Spleen (tissue), 11 donors: ENCODE data around the gene MYO18B. TPM values are rescaled to one million over a fixed set of nuclear protein-coding genes. Genes with fewer than 3 reads are reported as not detected.

ENCODE experiments used
- DNase-seq: peaks from one replicate; pipeline ENCODE4 v3.0.0-alpha.2; 2020
- H3K27ac ChIP-seq, 8 donors: fragments of 200-600 bp; sonication (generic) in 7 of 8; 1 replicate in 4 of 8; 2 replicates in 4 of 8; pipeline versions ENCODE4 v1.5.0 to v1.8.0; 2016 to 2021; ENCODE audit warnings: inconsistent platforms in 4 of 8, mild to moderate bottlenecking in 4 of 8, moderate library complexity in 1 of 8
- H3K27me3 ChIP-seq, 7 donors: fragments of 200-600 bp; sonication (generic) in 6 of 7; replicated peaks in 1 of 7; 1 replicate in 4 of 7; 2 replicates in 3 of 7; pipeline versions ENCODE4 v1.5.0 to v1.8.0; 2016 to 2021; ENCODE audit warnings: inconsistent platforms in 3 of 7, mild to moderate bottlenecking in 1 of 7
- H3K36me3 ChIP-seq, 6 donors: fragments of 200-600 bp; sonication (generic) in 5 of 6; 1 replicate in 4 of 6; 2 replicates in 2 of 6; pipeline versions ENCODE4 v1.5.0 to v1.8.0; 2016 to 2021; ENCODE audit warnings: inconsistent platforms in 2 of 6
- H3K4me1 ChIP-seq, 6 donors: fragments of 200-600 bp; sonication (generic) in 5 of 6; 1 replicate in 3 of 6; 2 replicates in 3 of 6; pipeline versions ENCODE4 v1.5.0 to v1.8.0; 2016 to 2021; ENCODE audit warnings: inconsistent platforms in 3 of 6
- H3K4me3 ChIP-seq, 8 donors: fragments of 200-600 bp; sonication (generic) in 7 of 8; 1 replicate in 4 of 8; 2 replicates in 4 of 8; pipeline versions ENCODE4 v1.5.0 to v1.8.0; 2016 to 2021; ENCODE audit warnings: inconsistent platforms in 4 of 8, mild to moderate bottlenecking in 4 of 8, moderate library complexity in 2 of 8
- H3K9me3 ChIP-seq, 8 donors: fragments of 200-600 bp; sonication (generic) in 7 of 8; 1 replicate in 4 of 8; 2 replicates in 4 of 8; pipeline versions ENCODE4 v1.5.0 to v1.8.0; 2016 to 2021; ENCODE audit warnings: inconsistent platforms in 4 of 8
- POLR2A ChIP-seq, 3 donors: fragments of 450-650 bp; IDR thresholded peaks; one replicate each; pipeline ENCODE4 v1.5.1; 2017; ENCODE audit warnings: antibody characterized with exemption in 3 of 3, mild to moderate bottlenecking in 1 of 3
- POLR2AphosphoS5 ChIP-seq, 3 donors: sonication (generic); formaldehyde crosslinking; IDR thresholded peaks; one replicate each; pipeline ENCODE4 v1.5.1; 2017; ENCODE audit warnings: antibody characterized with exemption in 3 of 3
- WGBS, 5 donors: extraction: QIAGEN DNeasy Blood & Tissue Kit in 3 of 5; methylation state at CpG; one replicate each; pipeline versions ENCODE4 v1.1.5 to v1.1.7; 2013 to 2018; 5-methylcytosine and 5-hydroxymethylcytosine counted together
- intact Hi-C: fragments of 100-400 bp; cut with DNase I; formaldehyde crosslinking; loops from one replicate; pipeline ENCODE4 v1.15.0; 2023; ENCODE audit warnings: low total_unique reads
- polyA plus RNA-seq, 3 donors: library from polyadenylated mRNA; stranded (reverse); fragments of 200-250 nt; gene quantifications; one replicate each; pipeline ENCODE4 v1.2.1, GENCODE V29; 2013
- total RNA-seq, 7 donors: library from RNA; depleted of rRNA in 3 of 7; stranded (reverse); fragments of >200 nt in 3 of 7; fragmentation: NEBNext Ultra II Directional in 4 of 7; extraction: Animal tissue kit (Norgen Biotek cat#: 25700) in 4 of 7; gene quantifications; one replicate each; pipeline versions ENCODE4 v1.1.0 to v1.2.1, GENCODE V29; 2016 to 2021
- TF ChIP-seq, protein P1 (sequence below), 11 experiments: fragments of 200-600 bp in 7 of 11; fragments of 450-650 bp in 4 of 11; sonication (generic) in 4 of 11; IDR thresholded peaks in 8 of 11; conservative IDR thresholded peaks in 3 of 11; 1 replicate in 7 of 11; 2 replicates in 4 of 11; pipeline versions ENCODE4 v1.4.0 to v1.8.0; 2016 to 2021; ENCODE audit warnings: antibody characterized with exemption in 11 of 11, inconsistent platforms in 4 of 11, mild to moderate bottlenecking in 1 of 11
- donor health status: healthy with polysubstance abuse.
- donor health status: DM: no; HTN: no; CAD: no; lungs with moderate emphysema.
- donor health status: DM: no; HTN: no; CAD: no.
- donor health status: Bipolar disorder and iron deficiency.
- donor health status: healthy.
- donor health status: DM: no; HTN: no; CAD: no.
- donor health status: DM: yes; HTN: yes; CAD: no.

Gene MYO18B
- total and polyA plus RNA-seq, 10 donors = under 0.01 to 0.79 (median 0.12) TPM

DNA sequence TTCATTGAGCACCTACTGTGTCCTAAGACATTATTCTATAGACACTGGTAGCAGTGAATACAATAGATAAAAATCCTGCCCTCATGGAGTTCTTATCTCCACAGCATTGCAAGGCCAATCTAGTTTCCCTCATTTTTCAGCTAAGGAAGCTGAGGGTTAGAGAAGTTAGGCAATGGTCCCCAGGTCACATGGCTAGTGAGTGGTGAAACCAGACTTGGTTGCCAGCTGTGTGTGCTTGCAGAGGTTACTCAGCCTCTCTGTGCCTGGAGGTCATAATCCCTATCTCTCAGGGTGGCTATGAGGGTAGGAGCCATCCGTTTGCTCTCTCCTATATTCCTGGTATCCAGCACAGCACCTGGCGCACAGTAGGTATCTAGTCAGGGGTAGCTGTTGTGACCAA, 279.5 kb downstream of the MYO18B start:
- no peak overlapping the region for H3K27ac ChIP-seq
- peaks cover 0 to 13% (median 6%) of the 10 kb centered on the region in 8 donors for H3K9me3 ChIP-seq
- H3K4me1 ChIP-seq = no peaks in the 10 kb centered on the region
- no peaks in the 10 kb centered on the region for H3K36me3 ChIP-seq
- intact Hi-C loops = no loop called here
- H3K4me3 ChIP-seq = no peak overlapping the region
- no peak for DNase-seq
- 91 to 100% (median 94%) methylated on average over 2 of the region's 2 CpGs for WGBS, 5 donors
- TF ChIP-seq, protein P1, sequence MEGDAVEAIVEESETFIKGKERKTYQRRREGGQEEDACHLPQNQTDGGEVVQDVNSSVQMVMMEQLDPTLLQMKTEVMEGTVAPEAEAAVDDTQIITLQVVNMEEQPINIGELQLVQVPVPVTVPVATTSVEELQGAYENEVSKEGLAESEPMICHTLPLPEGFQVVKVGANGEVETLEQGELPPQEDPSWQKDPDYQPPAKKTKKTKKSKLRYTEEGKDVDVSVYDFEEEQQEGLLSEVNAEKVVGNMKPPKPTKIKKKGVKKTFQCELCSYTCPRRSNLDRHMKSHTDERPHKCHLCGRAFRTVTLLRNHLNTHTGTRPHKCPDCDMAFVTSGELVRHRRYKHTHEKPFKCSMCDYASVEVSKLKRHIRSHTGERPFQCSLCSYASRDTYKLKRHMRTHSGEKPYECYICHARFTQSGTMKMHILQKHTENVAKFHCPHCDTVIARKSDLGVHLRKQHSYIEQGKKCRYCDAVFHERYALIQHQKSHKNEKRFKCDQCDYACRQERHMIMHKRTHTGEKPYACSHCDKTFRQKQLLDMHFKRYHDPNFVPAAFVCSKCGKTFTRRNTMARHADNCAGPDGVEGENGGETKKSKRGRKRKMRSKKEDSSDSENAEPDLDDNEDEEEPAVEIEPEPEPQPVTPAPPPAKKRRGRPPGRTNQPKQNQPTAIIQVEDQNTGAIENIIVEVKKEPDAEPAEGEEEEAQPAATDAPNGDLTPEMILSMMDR (IDR thresholded peaks at IDR 0.05 in 8 of 11, conservative IDR thresholded peaks at IDR 0.05 in 3 of 11) = no peak
- TF ChIP-seq POLR2A (IDR thresholded peaks at IDR 0.05) (no peak), POLR2AphosphoS5 (IDR thresholded peaks at IDR 0.05) (no peak)
- H3K27me3 ChIP-seq = peaks cover 0 to 53% (median 0%) of the 10 kb centered on the region in 7 donors

DNA sequence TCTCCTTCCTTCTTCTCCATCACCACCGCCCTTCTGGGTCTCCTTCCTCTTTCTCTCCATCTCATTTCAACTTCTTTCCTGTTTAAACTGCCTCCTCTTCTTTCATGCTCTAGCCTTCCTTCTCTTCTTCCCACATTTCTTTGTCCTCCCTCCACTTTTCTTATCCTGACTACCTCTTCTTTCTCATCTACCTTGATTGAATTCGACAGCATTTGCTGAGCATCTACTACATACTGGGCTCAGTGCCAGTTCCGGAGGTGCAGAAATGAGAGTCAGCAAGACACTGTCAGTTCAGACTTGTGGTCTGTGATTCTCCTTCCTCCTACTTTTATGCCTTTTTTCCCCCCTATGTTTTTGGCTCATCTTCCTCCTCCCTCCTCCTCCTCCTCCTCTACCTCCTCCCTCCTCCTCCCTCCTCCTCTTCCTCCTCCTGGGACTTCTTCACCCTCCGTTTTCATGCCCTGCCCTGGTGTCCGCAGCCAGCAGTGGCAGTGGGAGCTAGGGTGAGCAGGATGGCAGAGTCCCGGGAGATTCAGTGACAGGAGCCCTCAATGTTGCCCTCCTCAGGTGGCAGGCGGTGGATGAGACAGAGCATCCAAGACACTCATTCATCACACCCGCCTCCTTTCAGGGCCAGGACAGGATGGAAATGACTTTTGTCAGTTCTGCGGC, 281.3 kb downstream of the MYO18B start:
- H3K36me3 ChIP-seq = no peaks in the 10 kb centered on the region
- intact Hi-C loops = no loop called here
- H3K4me3 ChIP-seq = no peak overlapping the region
- DNase-seq = no peak
- H3K9me3 ChIP-seq = peaks cover 0 to 13% (median 6%) of the 10 kb centered on the region in 8 donors
- peaks cover 0 to 51% (median 0%) of the 10 kb centered on the region in 7 donors for H3K27me3 ChIP-seq
- TF ChIP-seq POLR2AphosphoS5 (IDR thresholded peaks at IDR 0.05) (no peak), POLR2A (IDR thresholded peaks at IDR 0.05) (no peak)
- TF ChIP-seq, protein P1 (IDR thresholded peaks at IDR 0.05 in 8 of 11, conservative IDR thresholded peaks at IDR 0.05 in 3 of 11) = no peak
- no peak overlapping the region for H3K27ac ChIP-seq
- H3K4me1 ChIP-seq = no peaks in the 10 kb centered on the region
- WGBS, 5 donors = 60 to 79% (median 66%) methylated on average over 9 of the region's 9 CpGs

DNA sequence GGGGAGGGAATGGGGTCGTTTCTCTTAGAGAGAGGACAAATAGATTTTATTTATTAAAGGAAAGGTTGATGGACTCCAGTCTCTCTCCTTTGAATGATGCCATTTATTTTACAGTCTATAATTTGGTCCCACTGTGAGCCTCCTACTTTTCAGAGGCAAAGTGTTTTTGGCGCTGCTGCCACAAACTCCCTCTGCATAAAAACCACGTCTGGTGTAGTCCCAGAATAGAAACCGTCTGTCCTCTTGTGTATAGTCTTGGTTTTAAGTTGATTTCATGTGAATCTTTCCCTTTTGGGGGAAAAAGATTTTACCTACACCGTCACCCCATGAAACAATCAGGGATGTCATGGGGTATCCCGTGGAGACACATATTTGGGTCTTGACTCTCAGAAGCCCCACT, 283.6 kb downstream of the MYO18B start:
- Histone ChIP-seq H3K4me1 (no peaks in the 10 kb centered on the region), H3K27ac (no peak overlapping the region), H3K9me3 (peaks cover 0 to 13% (median 6%) of the 10 kb centered on the region in 8 donors), H3K36me3 (no peaks in the 10 kb centered on the region), H3K27me3 (peaks cover 0 to 36% (median 0%) of the 10 kb centered on the region in 7 donors), H3K4me3 (no peak overlapping the region)
- intact Hi-C loops = no loop called here
- 73 to 77% (median 75%) methylated on average over 6 of the region's 6 CpGs for WGBS, 5 donors
- no peak for TF ChIP-seq POLR2AphosphoS5 (IDR thresholded peaks at IDR 0.05)
- TF ChIP-seq, protein P1 (IDR thresholded peaks at IDR 0.05 in 8 of 11, conservative IDR thresholded peaks at IDR 0.05 in 3 of 11) = no peak
- DNase-seq = no peak

DNA sequence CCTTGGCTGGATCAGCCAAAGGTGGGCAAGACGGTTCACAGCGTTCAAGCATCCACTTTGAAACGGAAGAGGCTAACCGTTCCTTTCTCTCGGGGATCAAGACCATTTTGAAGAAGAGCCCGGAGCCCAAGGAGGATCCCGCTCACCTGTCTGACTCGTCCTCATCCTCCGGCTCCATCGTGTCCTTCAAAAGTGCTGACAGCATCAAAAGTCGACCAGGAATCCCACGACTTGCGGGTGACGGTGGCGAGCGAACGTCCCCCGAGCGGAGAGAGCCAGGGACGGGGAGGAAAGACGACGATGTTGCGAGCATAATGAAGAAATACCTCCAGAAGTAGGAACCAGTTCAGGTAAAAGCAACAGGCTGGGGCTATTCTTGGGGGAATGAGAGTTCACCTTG, 285.4 kb downstream of the MYO18B start:
- no peak for DNase-seq
- Histone ChIP-seq H3K4me3 (no peak overlapping the region), H3K4me1 (no peaks in the 10 kb centered on the region), H3K27ac (no peak overlapping the region), H3K27me3 (peaks cover 0 to 19% (median 0%) of the 10 kb centered on the region in 7 donors), H3K9me3 (peaks cover 0 to 13% (median 6%) of the 10 kb centered on the region in 8 donors), H3K36me3 (no peaks in the 10 kb centered on the region)
- 85 to 93% (median 90%) methylated on average over 21 to 23 of the region's 23 CpGs for WGBS, 5 donors
- intact Hi-C loops = no loop called here
- TF ChIP-seq, protein P1 (IDR thresholded peaks at IDR 0.05 in 8 of 11, conservative IDR thresholded peaks at IDR 0.05 in 3 of 11) = no peak
- TF ChIP-seq POLR2A (IDR thresholded peaks at IDR 0.05) (no peak), POLR2AphosphoS5 (IDR thresholded peaks at IDR 0.05) (no peak)
